ENCODE results near the gene AOC3. TPM values are rescaled to one million over a fixed set of nuclear protein-coding genes. Genes with fewer than 3 reads are reported as not detected.
A peak's percentile ranks its signal among the peaks of the same experiment; 100 is the strongest.

Gene AOC3
- total RNA-seq, 1 experiment from 2014 or later = 0.44 TPM

DNA sequence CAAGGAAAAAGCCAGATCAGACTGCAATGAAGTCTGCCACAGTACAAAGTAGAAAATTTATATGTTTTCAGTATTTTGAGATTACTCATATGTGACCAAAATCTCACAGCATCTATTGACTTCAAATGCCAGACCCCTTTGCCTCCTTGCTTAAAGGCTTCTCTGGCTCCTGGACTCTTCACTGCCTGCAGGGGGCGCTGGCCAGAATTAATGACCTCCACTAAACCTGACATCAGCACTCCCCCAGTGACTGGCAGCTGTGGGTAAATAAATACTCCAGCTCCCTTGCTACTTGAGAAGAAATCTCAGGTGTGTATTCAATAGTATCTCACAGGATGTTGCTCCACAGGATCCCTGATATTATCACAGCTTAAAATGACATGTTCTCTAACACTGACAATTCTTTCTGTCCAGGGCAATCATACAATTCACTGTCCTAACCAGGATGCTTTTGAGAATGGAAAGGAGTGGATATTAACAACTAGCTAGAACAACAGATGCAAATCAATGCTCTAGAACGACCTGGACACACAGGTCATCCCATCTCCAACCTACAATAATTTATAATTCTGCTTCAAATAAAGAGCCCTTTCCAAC lies 31.0 kb upstream of the AOC3 start:
- H3K4me3 Mint-ChIP-seq (ENCODE audit: unreplicated experiment) = no peak overlapping the region
- peaks cover 2% of the 10 kb centered on the region for H3K4me1 Mint-ChIP-seq (ENCODE audit: insufficient read depth, unreplicated experiment)
- no TSS peak for BruUV-seq (replicated peaks)

GRCh38 chr17:42821176-42821575 lies 29.8 kb upstream of the AOC3 start:
- no peaks in the 10 kb centered on the region for H3K27me3 Mint-ChIP-seq (ENCODE audit: insufficient read depth, unreplicated experiment)
- no peaks in the 10 kb centered on the region for H3K9me3 Mint-ChIP-seq (ENCODE audit: unreplicated experiment)
- ChIA-PET POLR2A (interaction anchor here (1.4 to 6.2 kb wide), 2 partner anchors 12 to 24 kb away, joined by 8 to 128 read pairs; partner anchors contain the start of gene PSME3), CTCF (interaction anchor here (0.6 to 2.5 kb wide), 7 partner anchors 11 to 303 kb away, joined by 3 to 9 read pairs (median 4); no protein-coding TSS in a partner anchor)
- H3K36me3 Mint-ChIP-seq (ENCODE audit: insufficient read depth, unreplicated experiment) = peaks cover 76% of the 10 kb centered on the region
- no peaks in the 10 kb centered on the region for H3K4me1 Mint-ChIP-seq (ENCODE audit: insufficient read depth, unreplicated experiment)
- intact Hi-C loops (cut with micrococcal nuclease) = no loop called here
- BruUV-seq (replicated peaks) = no TSS peak
- H3K4me3 Mint-ChIP-seq (ENCODE audit: unreplicated experiment) = no peak overlapping the region
- no peak for DNase-seq (ENCODE audit: unreplicated experiment)
- no peak for TF ChIP-seq CTCF (IDR thresholded peaks at IDR 0.05; ENCODE audit: unreplicated experiment)
- no peak overlapping the region for H3K27ac Mint-ChIP-seq (ENCODE audit: low read depth, unreplicated experiment)

More for the DNA sequence above, 31.0 kb upstream of the AOC3 start:
- no peak overlapping the region for H3K27ac Mint-ChIP-seq (ENCODE audit: low read depth, unreplicated experiment)
- DNase-seq (ENCODE audit: unreplicated experiment) = peak; percentile 77
- no peaks in the 10 kb centered on the region for H3K27me3 Mint-ChIP-seq (ENCODE audit: insufficient read depth, unreplicated experiment)
- peaks cover 88% of the 10 kb centered on the region for H3K36me3 Mint-ChIP-seq (ENCODE audit: insufficient read depth, unreplicated experiment)
- CTCF ChIA-PET = interaction anchor here (0.7 to 2.5 kb wide), 6 partner anchors 14 to 133 kb away, joined by 3 to 9 read pairs (median 4); no protein-coding TSS in a partner anchor
- TF ChIP-seq CTCF (IDR thresholded peaks at IDR 0.05; ENCODE audit: unreplicated experiment) = peak; percentile 67
- H3K9me3 Mint-ChIP-seq (ENCODE audit: unreplicated experiment) = no peaks in the 10 kb centered on the region
- intact Hi-C loops (cut with micrococcal nuclease) = loop anchor here (1.0 kb wide), 1 partner anchor 117 kb away; no protein-coding TSS in a partner anchor
- POLR2A ChIA-PET = interaction anchor here (1.0 to 6.2 kb wide), 4 partner anchors 13 to 210 kb away, joined by 3 to 128 read pairs (median 6); partner anchors contain the start of genes PSME3, RETREG3, TUBG1 and VPS25

- H3K4me1 Mint-ChIP-seq (ENCODE audit: insufficient read depth, unreplicated experiment) = peaks cover 13% of the 10 kb centered on the region
- no peaks in the 10 kb centered on the region for H3K9me3 Mint-ChIP-seq (ENCODE audit: unreplicated experiment)
- H3K27ac Mint-ChIP-seq (ENCODE audit: low read depth, unreplicated experiment) = no peak overlapping the region
- H3K36me3 Mint-ChIP-seq (ENCODE audit: insufficient read depth, unreplicated experiment) = peaks cover 23% of the 10 kb centered on the region
- TF ChIP-seq CTCF (IDR thresholded peaks at IDR 0.05; ENCODE audit: unreplicated experiment) = no peak
- no TSS peak for BruUV-seq (replicated peaks)
- intact Hi-C loops (cut with micrococcal nuclease) = no loop called here
- H3K27me3 Mint-ChIP-seq (ENCODE audit: insufficient read depth, unreplicated experiment) = no peaks in the 10 kb centered on the region
- DNase-seq (ENCODE audit: unreplicated experiment) = no peak
- no peak overlapping the region for H3K4me3 Mint-ChIP-seq (ENCODE audit: unreplicated experiment)
- CTCF ChIA-PET = interaction anchor here (1.0 kb wide), 1 partner anchor 1019 kb away, joined by 3 read pairs; the partner anchor contains the start of gene CD300LG
- POLR2A ChIA-PET = interaction anchor here (0.6 kb wide), 1 partner anchor 249 kb away, joined by 3 read pairs; no protein-coding TSS in a partner anchor
Measured at GRCh38 chr17:42827472-42827871, 23.5 kb upstream of the AOC3 start.

GRCh38 chr17:42830971-42831370 lies 20.0 kb upstream of the AOC3 start:
- no peak overlapping the region for H3K4me3 Mint-ChIP-seq (ENCODE audit: unreplicated experiment)
- no peaks in the 10 kb centered on the region for H3K27me3 Mint-ChIP-seq (ENCODE audit: insufficient read depth, unreplicated experiment)
- DNase-seq (ENCODE audit: unreplicated experiment) = no peak
- intact Hi-C loops (cut with micrococcal nuclease) = no loop called here
- TF ChIP-seq CTCF (IDR thresholded peaks at IDR 0.05; ENCODE audit: unreplicated experiment) = no peak
- peaks cover 25% of the 10 kb centered on the region for H3K4me1 Mint-ChIP-seq (ENCODE audit: insufficient read depth, unreplicated experiment)
- BruUV-seq (replicated peaks) = no TSS peak
- CTCF ChIA-PET = interaction anchor here (1.3 kb wide), 1 partner anchor 252 kb away, joined by 5 read pairs; no protein-coding TSS in a partner anchor
- H3K9me3 Mint-ChIP-seq (ENCODE audit: unreplicated experiment) = no peaks in the 10 kb centered on the region
- no peak overlapping the region for H3K27ac Mint-ChIP-seq (ENCODE audit: low read depth, unreplicated experiment)
- H3K36me3 Mint-ChIP-seq (ENCODE audit: insufficient read depth, unreplicated experiment) = peaks cover 11% of the 10 kb centered on the region
- POLR2A ChIA-PET = interaction anchor here (3.6 to 5.5 kb wide), 2 partner anchors 8 to 58 kb away, joined by 23 to 128 read pairs; partner anchors contain the start of genes BECN1 and VPS25
